Karpas-422 (cell line): Measurements from ENCODE around the gene DNAJA4. TPM values are rescaled to one million over a fixed set of nuclear protein-coding genes. Genes with fewer than 3 reads are reported as not detected.
"Not testable (repeated sequence)": the region's sequence is repeated elsewhere in the genome, so short reads cannot be mapped to it uniquely, and the experiment has no call there.

ENCODE experiments used
- DNase-seq: peaks from one replicate; pipeline ENCODE4 v3.0.0-alpha.2; 2015
- H2AFZ ChIP-seq: fragments of 200-600 bp; sonication (generic); 2 replicates; pipeline ENCODE4 v1.6.1; 2014; ENCODE audit warnings: antibody characterized with exemption, low read length, mixed read lengths
- H3K27ac ChIP-seq: fragments of 200-600 bp; sonication (generic); 2 replicates; pipeline ENCODE4 v1.5.1; 2014; ENCODE audit warnings: mild to moderate bottlenecking, low read length, moderate library complexity
- H3K27me3 ChIP-seq: fragments of 200-600 bp; sonication (generic); 2 replicates; pipeline ENCODE4 v1.6.1; 2014; ENCODE audit warnings: low read length, mixed read lengths
- H3K36me3 ChIP-seq: fragments of 200-600 bp; sonication (generic); 2 replicates; pipeline ENCODE4 v1.6.1; 2014; ENCODE audit warnings: low read length, mixed read lengths; ENCODE audit not compliant: insufficient read depth
- H3K4me1 ChIP-seq: fragments of 200-600 bp; sonication (generic); 2 replicates; pipeline ENCODE4 v1.6.1; 2014; ENCODE audit warnings: mild to moderate bottlenecking, low read length, mixed read lengths
- H3K4me2 ChIP-seq: fragments of 200-600 bp; sonication (generic); 2 replicates; pipeline ENCODE4 v1.6.1; 2014; ENCODE audit warnings: low read length, low read depth, mild to moderate bottlenecking; ENCODE audit not compliant: poor library complexity, severe bottlenecking
- H3K4me3 ChIP-seq: fragments of 200-600 bp; sonication (generic); 2 replicates; pipeline ENCODE4 v1.5.1; 2014; ENCODE audit warnings: mild to moderate bottlenecking, antibody characterized with exemption, low read length, mixed read lengths
- H3K79me2 ChIP-seq: fragments of 200-600 bp; sonication (generic); 2 replicates; pipeline ENCODE4 v1.6.1; 2014; ENCODE audit warnings: mild to moderate bottlenecking, low read length, mixed read lengths
- H3K9ac ChIP-seq: fragments of 200-600 bp; sonication (generic); 2 replicates; pipeline ENCODE4 v1.6.0; 2014; ENCODE audit warnings: low read length
- H3K9me2 ChIP-seq: fragments of 200-600 bp; sonication (generic), shearing (Covaris generic); replicated peaks from 2 replicates; pipeline ENCODE4 v1.6.0; 2014; ENCODE audit warnings: mild to moderate bottlenecking, low read length, moderate library complexity; ENCODE audit not compliant: insufficient read depth
- H3K9me3 ChIP-seq: fragments of 300-700, 200-600 bp; sonication (generic); 2 replicates; pipeline ENCODE4 v1.6.1; 2014; ENCODE audit warnings: low read length, mixed read lengths
- H4K20me1 ChIP-seq: fragments of 200-600 bp; sonication (generic); 2 replicates; pipeline ENCODE4 v1.6.1; 2014; ENCODE audit warnings: mild to moderate bottlenecking, antibody characterized with exemption, low read length, low read depth; ENCODE audit not compliant: insufficient read depth
- total RNA-seq: library from RNA; depleted of rRNA; stranded (reverse); fragments of >200 nt; shearing (Covaris generic); gene quantifications from 2 replicates; pipeline ENCODE4 v1.2.3, GENCODE V29; 2014; ENCODE audit warnings: low replicate concordance

The DNAJA4 gene
- total RNA-seq, 1 experiment from 2014 or later = not detected

DNA sequence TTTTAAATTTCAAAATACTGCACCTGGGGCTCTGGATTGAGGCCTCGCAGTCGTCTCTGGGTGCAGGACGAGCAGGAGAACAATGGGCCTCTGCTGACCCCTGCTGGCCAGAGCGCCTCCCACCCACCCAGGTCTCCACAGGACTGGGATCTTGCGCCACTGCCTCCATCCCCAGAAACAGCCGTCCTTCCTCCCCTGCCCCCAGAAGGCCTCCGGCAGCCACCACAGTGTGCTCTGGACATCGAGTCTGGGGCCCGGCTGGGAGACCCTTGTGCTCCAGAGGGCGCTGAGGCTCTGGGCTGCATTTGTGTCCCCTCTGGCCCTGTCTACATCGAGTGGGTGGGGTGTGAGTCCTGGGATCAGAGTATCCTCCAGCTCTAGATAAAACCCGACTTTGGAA, 23.3 kb upstream of the DNAJA4 start:
- Histone ChIP-seq H3K9ac (no peak overlapping the region), H3K4me1 (no peaks in the 10 kb centered on the region), H3K4me3 (no peak overlapping the region), H4K20me1 (no peaks in the 10 kb centered on the region), H3K4me2 (no peak overlapping the region), H3K79me2 (no peaks in the 10 kb centered on the region), H3K9me2 (no peaks in the 10 kb centered on the region), H2AFZ (no peak overlapping the region), H3K27ac (no peak overlapping the region), H3K27me3 (no peaks in the 10 kb centered on the region), H3K9me3 (no peaks in the 10 kb centered on the region), H3K36me3 (no peaks in the 10 kb centered on the region)
- peak; percentile 90 for DNase-seq

DNA sequence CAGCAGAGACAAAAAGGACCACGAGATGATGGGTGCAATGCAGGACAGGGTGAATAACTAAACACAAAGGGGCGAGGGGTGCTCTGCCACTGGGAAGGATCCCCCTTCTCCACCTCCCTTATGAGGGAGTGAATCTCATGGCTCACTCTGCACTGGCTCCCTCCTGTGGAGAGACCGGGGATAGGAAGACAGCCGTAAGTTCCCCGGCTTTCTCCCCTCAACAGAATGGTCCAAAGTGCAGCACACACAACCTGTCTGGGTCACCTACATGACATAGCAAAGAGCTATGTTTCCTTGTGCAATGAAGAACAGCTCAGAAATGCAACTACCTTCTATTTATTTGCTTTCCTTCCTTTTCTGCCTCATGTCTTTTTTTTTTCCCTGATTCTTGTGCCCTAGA, 22.2 kb upstream of the DNAJA4 start:
- no peaks in the 10 kb centered on the region for H3K4me1 ChIP-seq
- no peak overlapping the region for H3K27ac ChIP-seq
- no peaks in the 10 kb centered on the region for H3K79me2 ChIP-seq
- H3K9me2 ChIP-seq = no peaks in the 10 kb centered on the region
- no peak overlapping the region for H2AFZ ChIP-seq
- H3K4me2 ChIP-seq = no peak overlapping the region
- no peaks in the 10 kb centered on the region for H3K27me3 ChIP-seq
- no peaks in the 10 kb centered on the region for H3K36me3 ChIP-seq
- H3K9ac ChIP-seq = no peak overlapping the region
- no peak overlapping the region for H3K4me3 ChIP-seq
- no peaks in the 10 kb centered on the region for H3K9me3 ChIP-seq
- no peaks in the 10 kb centered on the region for H4K20me1 ChIP-seq
- peak; percentile 56 for DNase-seq

DNA sequence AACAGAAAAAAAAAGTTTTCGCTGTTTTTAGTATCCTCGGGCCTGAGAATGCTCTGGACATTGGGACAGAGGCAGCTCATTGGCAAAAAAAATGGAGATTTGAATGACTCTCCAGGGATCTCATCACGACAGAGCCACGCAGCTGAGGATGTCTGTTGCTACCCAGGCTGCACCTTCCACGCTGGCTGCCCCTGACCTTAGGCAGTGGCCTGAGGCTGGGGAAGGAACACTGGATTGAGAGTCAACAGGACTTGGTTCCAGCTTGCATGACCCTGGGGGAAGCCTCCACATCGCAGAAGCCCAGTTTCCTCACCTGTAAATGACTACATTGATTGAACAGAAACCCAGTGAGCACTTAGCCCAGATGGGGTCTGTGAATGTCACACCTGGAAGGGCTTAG, 21.3 kb upstream of the DNAJA4 start:
- H2AFZ ChIP-seq = no peak overlapping the region
- H3K36me3 ChIP-seq = no peaks in the 10 kb centered on the region
- no peaks in the 10 kb centered on the region for H3K79me2 ChIP-seq
- H3K4me2 ChIP-seq = no peak overlapping the region
- H3K9me2 ChIP-seq = no peaks in the 10 kb centered on the region
- no peak overlapping the region for H3K4me3 ChIP-seq
- H3K9ac ChIP-seq = no peak overlapping the region
- no peak overlapping the region for H3K27ac ChIP-seq
- no peaks in the 10 kb centered on the region for H3K27me3 ChIP-seq
- no peak for DNase-seq
- H3K4me1 ChIP-seq = no peaks in the 10 kb centered on the region
- H3K9me3 ChIP-seq = no peaks in the 10 kb centered on the region
- H4K20me1 ChIP-seq = no peaks in the 10 kb centered on the region

DNA sequence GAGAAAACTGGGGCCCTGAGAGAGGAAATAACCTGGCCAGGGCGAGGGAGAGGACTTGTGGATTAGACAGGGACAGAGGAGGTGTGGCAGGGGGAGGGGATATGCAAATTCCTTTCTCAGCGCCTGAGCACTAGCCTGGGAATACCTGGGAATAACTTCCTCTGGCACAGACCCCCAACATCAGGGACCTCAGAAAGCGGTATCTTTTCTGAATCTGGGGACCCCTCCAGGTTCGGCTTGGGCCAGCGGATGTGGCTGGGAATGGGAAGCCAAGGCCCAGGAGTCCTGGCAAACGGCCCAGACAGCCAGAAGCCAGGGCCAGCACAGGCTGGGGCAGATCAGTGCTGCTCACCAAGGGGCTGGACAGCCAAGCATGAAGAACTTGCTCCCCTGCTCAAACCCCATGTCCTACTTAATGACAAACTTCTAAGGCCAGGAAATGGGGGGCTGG, 20.8 kb upstream of the DNAJA4 start:
- H3K4me2 ChIP-seq = no peak overlapping the region
- H3K9ac ChIP-seq = no peak overlapping the region
- H3K9me3 ChIP-seq = no peaks in the 10 kb centered on the region
- H3K4me1 ChIP-seq = no peaks in the 10 kb centered on the region
- no peaks in the 10 kb centered on the region for H3K9me2 ChIP-seq
- no peaks in the 10 kb centered on the region for H3K79me2 ChIP-seq
- DNase-seq = no peak
- no peak overlapping the region for H3K4me3 ChIP-seq
- H3K36me3 ChIP-seq = no peaks in the 10 kb centered on the region
- H3K27me3 ChIP-seq = no peaks in the 10 kb centered on the region
- H3K27ac ChIP-seq = no peak overlapping the region
- no peaks in the 10 kb centered on the region for H4K20me1 ChIP-seq
- H2AFZ ChIP-seq = no peak overlapping the region

DNA sequence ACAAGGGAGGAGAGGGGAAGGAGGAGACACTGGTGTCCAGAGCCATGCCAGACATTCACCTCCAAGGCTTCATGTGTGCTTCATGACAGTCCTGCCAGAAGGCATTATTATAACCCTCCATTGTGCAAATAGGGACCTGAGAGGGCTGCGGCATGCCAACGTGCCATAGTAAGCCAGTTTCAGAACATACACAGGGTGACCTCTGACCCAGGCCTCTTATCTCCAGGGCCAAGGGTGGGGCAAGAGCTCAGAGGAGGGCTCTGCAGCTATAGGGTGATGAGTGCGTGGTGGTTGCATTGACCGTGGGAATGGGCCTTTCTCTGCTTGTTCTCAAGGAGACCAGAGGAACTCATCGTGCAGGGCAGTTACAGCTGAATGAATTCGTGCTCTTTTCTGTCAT, 20.3 kb upstream of the DNAJA4 start:
- Histone ChIP-seq H3K9ac (no peak overlapping the region), H3K9me3 (no peaks in the 10 kb centered on the region), H3K4me1 (no peaks in the 10 kb centered on the region), H3K4me3 (no peak overlapping the region), H3K27ac (no peak overlapping the region), H3K9me2 (no peaks in the 10 kb centered on the region), H3K36me3 (no peaks in the 10 kb centered on the region), H2AFZ (no peak overlapping the region), H3K79me2 (no peaks in the 10 kb centered on the region), H3K27me3 (no peaks in the 10 kb centered on the region), H3K4me2 (no peak overlapping the region), H4K20me1 (no peaks in the 10 kb centered on the region)
- DNase-seq = no peak

DNA sequence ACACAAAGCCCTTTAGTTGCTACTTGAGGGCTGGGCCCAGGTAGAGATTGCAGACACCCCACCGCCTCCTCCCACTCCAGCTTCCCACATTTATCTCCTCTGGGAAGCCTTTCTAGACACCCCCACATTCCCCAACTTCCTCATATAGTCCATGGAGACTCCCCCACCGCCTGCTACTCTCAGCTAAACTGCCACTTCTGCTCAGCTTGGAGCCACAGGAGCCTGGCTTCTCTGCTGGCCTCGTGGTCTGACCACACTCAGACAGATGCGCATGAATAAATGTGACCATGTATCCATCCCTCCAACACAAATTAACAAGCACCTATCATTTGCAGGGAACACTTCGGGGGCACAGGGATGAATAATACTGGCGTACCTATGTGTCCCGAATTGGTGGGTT, 19.5 kb upstream of the DNAJA4 start:
- H3K9ac ChIP-seq = no peak overlapping the region
- H3K27me3 ChIP-seq = no peaks in the 10 kb centered on the region
- no peaks in the 10 kb centered on the region for H3K36me3 ChIP-seq
- H3K27ac ChIP-seq = no peak overlapping the region
- H3K9me2 ChIP-seq = no peaks in the 10 kb centered on the region
- no peaks in the 10 kb centered on the region for H3K79me2 ChIP-seq
- no peak overlapping the region for H2AFZ ChIP-seq
- H3K4me3 ChIP-seq = no peak overlapping the region
- no peaks in the 10 kb centered on the region for H4K20me1 ChIP-seq
- no peak for DNase-seq
- no peak overlapping the region for H3K4me2 ChIP-seq
- H3K9me3 ChIP-seq = no peaks in the 10 kb centered on the region
- H3K4me1 ChIP-seq = no peaks in the 10 kb centered on the region

DNA sequence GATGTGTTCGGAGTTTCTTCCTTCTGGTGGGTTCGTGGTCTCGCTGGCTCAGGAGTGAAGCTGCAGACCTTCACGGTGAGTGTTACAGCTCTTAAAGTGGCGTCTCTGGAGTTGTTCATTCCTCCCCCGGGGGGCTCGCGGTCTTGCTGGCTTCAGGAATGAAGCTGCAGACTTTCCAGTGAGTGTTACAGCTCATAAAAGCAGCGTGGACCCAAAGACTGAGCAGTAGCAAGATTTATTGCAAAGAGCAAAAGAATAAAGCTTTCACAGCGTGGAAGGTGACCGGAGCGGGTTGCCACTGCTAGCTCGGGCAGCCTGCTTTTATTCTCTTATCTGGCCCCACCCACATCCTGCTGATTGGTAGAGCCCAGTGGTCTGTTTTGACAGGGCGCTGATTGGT, 19.0 kb upstream of the DNAJA4 start:
- H3K4me2 ChIP-seq, DNase-seq, H3K4me1 ChIP-seq, H3K27me3 ChIP-seq, H3K9me3 ChIP-seq, H3K9me2 ChIP-seq, H3K9ac ChIP-seq, H3K79me2 ChIP-seq, H2AFZ ChIP-seq, H3K36me3 ChIP-seq, H3K27ac ChIP-seq, H3K4me3 ChIP-seq, H4K20me1 ChIP-seq: not testable (repeated sequence)

DNA sequence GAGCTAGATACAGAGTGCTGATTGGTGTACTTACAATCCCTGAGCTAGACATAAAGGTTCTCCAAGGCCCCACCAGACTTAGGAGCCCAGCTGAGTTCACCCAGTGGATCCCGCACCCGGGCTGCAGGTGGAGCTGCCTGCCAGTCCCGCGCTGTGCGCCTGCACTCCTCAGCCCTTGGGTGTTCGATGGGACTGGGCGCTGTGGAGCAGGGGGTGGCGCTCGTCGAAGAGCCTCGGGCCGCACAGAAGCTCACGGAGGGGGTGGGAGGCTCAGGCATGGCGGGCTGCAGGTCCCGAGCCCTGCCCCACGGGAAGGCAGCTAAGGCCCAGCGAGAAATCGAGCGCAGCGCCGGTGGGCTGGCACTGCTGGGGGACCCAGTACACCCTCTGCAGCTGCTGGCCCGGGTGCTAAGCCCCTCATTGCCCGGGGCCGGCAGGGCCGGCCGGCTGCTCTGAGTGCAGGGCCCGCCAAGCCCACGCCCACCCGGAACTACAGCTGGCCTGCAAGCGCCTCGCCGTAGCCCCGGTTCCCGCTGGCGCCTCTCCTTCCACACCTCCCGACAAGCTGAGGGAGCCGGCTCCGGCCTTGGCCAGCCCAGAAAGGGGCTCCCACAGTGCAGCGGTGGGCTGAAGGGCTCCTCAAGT, 18.3 kb upstream of the DNAJA4 start:
- H3K36me3 ChIP-seq, H3K4me3 ChIP-seq, H3K9ac ChIP-seq, H3K27me3 ChIP-seq, H3K9me2 ChIP-seq, H3K4me2 ChIP-seq, DNase-seq, H3K79me2 ChIP-seq, H3K27ac ChIP-seq, H4K20me1 ChIP-seq, H3K9me3 ChIP-seq, H3K4me1 ChIP-seq, H2AFZ ChIP-seq: not testable (repeated sequence)

DNA sequence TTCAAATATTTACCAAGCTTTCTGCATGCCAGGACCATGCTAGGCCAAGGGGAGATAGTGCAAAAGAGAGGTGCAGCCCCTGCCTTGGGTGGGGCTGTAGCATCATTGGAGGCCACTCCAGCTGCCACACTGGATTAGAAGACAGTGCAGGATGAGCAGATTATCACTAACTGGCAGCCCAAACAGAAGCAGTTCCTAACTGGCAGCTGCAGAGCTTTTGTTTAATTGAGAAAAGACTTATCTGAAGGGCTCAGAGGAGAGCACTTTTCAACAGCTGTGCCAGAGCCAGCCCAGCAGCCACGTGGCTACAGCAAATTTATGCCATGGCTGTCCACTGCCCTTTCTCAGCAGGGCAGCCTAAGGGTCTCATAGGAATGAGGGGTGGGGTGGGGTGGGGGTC, 16.5 kb upstream of the DNAJA4 start:
- Histone ChIP-seq H4K20me1 (no peaks in the 10 kb centered on the region), H3K4me1 (no peaks in the 10 kb centered on the region), H3K9me2 (no peaks in the 10 kb centered on the region), H3K79me2 (no peaks in the 10 kb centered on the region), H3K9me3 (no peaks in the 10 kb centered on the region), H3K9ac (no peak overlapping the region), H3K36me3 (no peaks in the 10 kb centered on the region), H2AFZ (no peak overlapping the region), H3K27me3 (no peaks in the 10 kb centered on the region), H3K4me3 (no peak overlapping the region), H3K27ac (no peak overlapping the region), H3K4me2 (no peak overlapping the region)
- no peak for DNase-seq
